ENCODE results near the gene CCDC63.

The CCDC63 gene

DNA sequence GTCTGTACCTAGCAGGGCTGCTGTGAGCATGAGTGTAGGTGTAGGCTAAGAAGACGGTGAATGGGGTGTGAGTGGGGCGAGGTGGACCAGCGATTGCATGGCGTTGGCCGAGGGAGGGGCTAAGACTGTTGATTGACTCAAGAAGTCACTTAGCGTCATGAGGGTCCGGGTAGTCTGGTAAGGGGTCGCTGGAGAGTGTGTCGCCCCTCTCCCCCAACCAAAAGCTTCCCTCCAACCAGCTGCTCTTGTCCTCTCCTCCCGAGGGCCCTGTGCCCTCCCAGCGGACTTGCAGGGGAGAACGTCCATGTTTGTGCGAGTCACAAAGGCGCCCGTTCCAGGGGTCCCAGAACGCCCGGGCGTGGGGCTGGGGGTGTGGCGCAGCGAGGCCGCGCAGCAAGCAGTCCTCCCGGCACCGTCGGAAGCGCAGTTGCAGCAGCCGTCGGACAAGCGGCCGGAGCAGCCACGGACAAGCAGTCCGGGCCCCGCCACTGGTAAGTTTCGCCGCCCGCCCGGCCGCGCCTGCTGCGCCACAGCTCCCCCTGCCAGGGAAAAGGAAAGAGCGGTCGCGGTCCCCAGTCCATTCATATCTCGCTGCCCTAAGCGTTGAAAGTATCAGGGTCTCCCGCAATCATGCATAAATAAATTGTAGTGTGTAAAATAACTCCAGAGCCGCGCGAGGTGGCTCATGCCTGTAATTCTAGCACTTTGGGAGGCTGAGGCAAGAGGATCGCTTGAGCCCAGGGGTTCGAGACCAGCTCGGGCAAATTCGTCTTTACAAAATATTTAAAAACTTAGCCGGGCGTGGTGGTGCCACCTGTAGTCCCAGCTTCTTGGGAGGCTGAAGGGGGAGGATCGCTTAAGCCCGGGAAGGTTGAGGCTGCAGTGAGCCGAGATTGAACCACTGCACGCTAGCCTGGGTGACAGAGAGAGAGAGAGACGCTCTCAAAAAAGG is at the start of gene CCDC63:
Gene CCDC63, plus strand, starts transcription at position 373 of the 952 bp plus-strand sequence. CDS start 5,968 bp downstream, outside the sequence.
- no peak within 1 kb of the TSS for H3K27ac ChIP-seq (ENCODE audit: poor library complexity, severe bottlenecking)
- H3K9me3 ChIP-seq (ENCODE audit: severe bottlenecking): no peaks in the 10 kb centered on the region
- no peaks in the 10 kb centered on the region for H3K36me3 ChIP-seq (ENCODE audit: low read depth)
- TF ChIP-seq, protein P1, sequence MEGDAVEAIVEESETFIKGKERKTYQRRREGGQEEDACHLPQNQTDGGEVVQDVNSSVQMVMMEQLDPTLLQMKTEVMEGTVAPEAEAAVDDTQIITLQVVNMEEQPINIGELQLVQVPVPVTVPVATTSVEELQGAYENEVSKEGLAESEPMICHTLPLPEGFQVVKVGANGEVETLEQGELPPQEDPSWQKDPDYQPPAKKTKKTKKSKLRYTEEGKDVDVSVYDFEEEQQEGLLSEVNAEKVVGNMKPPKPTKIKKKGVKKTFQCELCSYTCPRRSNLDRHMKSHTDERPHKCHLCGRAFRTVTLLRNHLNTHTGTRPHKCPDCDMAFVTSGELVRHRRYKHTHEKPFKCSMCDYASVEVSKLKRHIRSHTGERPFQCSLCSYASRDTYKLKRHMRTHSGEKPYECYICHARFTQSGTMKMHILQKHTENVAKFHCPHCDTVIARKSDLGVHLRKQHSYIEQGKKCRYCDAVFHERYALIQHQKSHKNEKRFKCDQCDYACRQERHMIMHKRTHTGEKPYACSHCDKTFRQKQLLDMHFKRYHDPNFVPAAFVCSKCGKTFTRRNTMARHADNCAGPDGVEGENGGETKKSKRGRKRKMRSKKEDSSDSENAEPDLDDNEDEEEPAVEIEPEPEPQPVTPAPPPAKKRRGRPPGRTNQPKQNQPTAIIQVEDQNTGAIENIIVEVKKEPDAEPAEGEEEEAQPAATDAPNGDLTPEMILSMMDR (IDR thresholded peaks at IDR 0.05; ENCODE audit: poor library complexity, severe bottlenecking): peak; percentile 58
- no peaks in the 10 kb centered on the region for H3K27me3 ChIP-seq (ENCODE audit: insufficient read depth, poor library complexity, severe bottlenecking)
- peak; percentile 57 for ATAC-seq (ENCODE audit: low read depth)
- peaks cover 5% of the 10 kb centered on the region for H3K4me1 ChIP-seq (ENCODE audit: insufficient read depth, poor library complexity, severe bottlenecking)
- peak within 1 kb of the TSS; percentile 14 for H3K4me3 ChIP-seq (ENCODE audit: severe bottlenecking)
- DNase-seq (ENCODE audit: low spot score): no peak

DNA sequence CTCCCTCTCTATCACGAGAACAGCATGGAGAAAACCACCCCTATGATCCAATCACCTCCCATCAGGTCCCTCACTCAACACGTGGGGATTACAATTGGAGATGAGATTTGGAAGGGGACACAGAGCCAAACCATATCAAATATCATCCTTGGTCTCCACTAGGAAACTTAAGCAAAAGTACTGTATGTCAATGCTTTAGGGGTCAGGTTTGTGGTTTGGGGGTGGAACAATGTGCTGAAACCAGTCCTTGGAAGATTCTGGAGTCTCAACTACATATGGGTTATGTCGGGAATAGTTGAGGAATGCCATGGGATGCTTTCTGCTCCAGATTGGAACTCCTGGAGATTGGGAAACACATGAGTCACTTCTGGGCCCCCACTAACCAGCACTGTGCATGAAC is 48.3 kb upstream of the CCDC63 start:
- Histone ChIP-seq H3K4me1 (ENCODE audit: insufficient read depth, poor library complexity, severe bottlenecking) (no peaks in the 10 kb centered on the region), H3K4me3 (ENCODE audit: severe bottlenecking) (no peak overlapping the region), H3K9me3 (ENCODE audit: severe bottlenecking) (no peaks in the 10 kb centered on the region), H3K27ac (ENCODE audit: poor library complexity, severe bottlenecking) (no peak overlapping the region), H3K36me3 (ENCODE audit: low read depth) (no peaks in the 10 kb centered on the region), H3K27me3 (ENCODE audit: insufficient read depth, poor library complexity, severe bottlenecking) (no peaks in the 10 kb centered on the region)
- DNase-seq (ENCODE audit: low spot score) (no peak), ATAC-seq (ENCODE audit: low read depth) (no peak)
- TF ChIP-seq, protein P1 (IDR thresholded peaks at IDR 0.05; ENCODE audit: poor library complexity, severe bottlenecking): no peak

DNA sequence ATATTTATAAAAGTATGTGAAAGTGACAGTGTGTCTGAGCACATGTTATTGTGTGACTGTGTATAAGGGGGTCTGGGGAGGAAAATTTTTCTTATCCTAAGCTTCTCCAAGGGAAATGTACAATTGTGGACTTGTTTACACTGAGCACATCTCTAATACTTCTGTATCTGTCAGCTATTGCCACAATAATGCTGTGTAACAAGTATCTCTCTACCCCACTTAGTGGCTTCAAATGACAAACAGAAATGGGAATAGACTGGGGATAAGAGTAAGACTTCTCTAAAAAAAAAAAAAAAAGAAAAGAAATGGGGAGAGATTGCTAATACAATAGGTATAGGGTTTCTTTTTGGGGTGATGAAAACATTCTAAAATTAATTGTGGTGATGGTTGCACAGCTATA is 44.3 kb upstream of the CCDC63 start:
- H3K9me3 ChIP-seq (ENCODE audit: severe bottlenecking): no peaks in the 10 kb centered on the region
- TF ChIP-seq, protein P1 (IDR thresholded peaks at IDR 0.05; ENCODE audit: poor library complexity, severe bottlenecking): no peak
- no peak for ATAC-seq (ENCODE audit: low read depth)
- H3K27ac ChIP-seq (ENCODE audit: poor library complexity, severe bottlenecking): no peak overlapping the region
- no peak for DNase-seq (ENCODE audit: low spot score)
- H3K36me3 ChIP-seq (ENCODE audit: low read depth): no peaks in the 10 kb centered on the region
- H3K4me3 ChIP-seq (ENCODE audit: severe bottlenecking): no peak overlapping the region
- H3K27me3 ChIP-seq (ENCODE audit: insufficient read depth, poor library complexity, severe bottlenecking): no peaks in the 10 kb centered on the region
- no peaks in the 10 kb centered on the region for H3K4me1 ChIP-seq (ENCODE audit: insufficient read depth, poor library complexity, severe bottlenecking)

DNA sequence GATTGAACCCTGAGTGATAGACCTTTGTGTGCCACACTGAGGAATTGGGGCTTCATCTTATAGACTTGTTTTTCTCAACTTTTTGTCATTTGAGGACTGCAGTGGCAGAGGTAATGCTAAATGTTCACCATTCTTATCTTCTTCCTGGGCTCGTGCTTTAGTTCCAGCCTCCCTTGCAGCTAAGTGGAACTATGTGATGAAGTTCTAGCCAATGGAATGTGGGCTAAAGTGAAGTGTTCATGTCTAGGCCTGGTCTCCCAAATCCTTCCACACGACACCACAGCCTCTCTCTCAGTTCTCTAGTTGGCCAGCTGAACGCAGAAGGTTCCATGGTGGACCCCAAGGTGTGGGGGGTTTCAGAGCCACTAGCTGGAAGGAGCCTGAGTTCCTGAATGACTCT is 42.4 kb upstream of the CCDC63 start:
- no peaks in the 10 kb centered on the region for H3K4me1 ChIP-seq (ENCODE audit: insufficient read depth, poor library complexity, severe bottlenecking)
- DNase-seq (ENCODE audit: low spot score) (no peak), ATAC-seq (ENCODE audit: low read depth) (no peak)
- no peaks in the 10 kb centered on the region for H3K27me3 ChIP-seq (ENCODE audit: insufficient read depth, poor library complexity, severe bottlenecking)
- H3K36me3 ChIP-seq (ENCODE audit: low read depth): no peaks in the 10 kb centered on the region
- TF ChIP-seq, protein P1 (IDR thresholded peaks at IDR 0.05; ENCODE audit: poor library complexity, severe bottlenecking): no peak
- H3K27ac ChIP-seq (ENCODE audit: poor library complexity, severe bottlenecking): no peak overlapping the region
- no peaks in the 10 kb centered on the region for H3K9me3 ChIP-seq (ENCODE audit: severe bottlenecking)
- no peak overlapping the region for H3K4me3 ChIP-seq (ENCODE audit: severe bottlenecking)

DNA sequence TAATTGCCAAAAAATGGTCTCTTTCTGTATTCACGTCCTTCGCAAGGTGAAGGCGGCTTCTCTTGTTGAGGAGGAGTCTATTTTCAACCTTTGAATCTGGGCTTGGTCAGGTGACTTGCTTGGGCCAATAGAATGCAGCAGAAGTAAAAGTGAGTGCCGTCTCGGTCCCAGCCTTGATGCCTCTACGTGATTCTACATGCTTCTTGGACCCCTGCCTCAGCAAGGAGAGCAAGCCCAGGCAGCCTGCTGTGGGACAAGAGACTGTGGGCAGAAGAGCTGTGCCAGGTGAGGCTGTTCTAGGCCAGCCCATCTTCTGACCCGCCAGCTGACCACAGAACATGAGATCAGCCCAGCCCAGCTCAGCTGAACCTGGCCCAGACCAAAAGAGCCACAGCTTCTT is 39.1 kb upstream of the CCDC63 start:
- Histone ChIP-seq H3K4me1 (ENCODE audit: insufficient read depth, poor library complexity, severe bottlenecking) (no peaks in the 10 kb centered on the region), H3K27ac (ENCODE audit: poor library complexity, severe bottlenecking) (no peak overlapping the region), H3K36me3 (ENCODE audit: low read depth) (no peaks in the 10 kb centered on the region), H3K4me3 (ENCODE audit: severe bottlenecking) (no peak overlapping the region), H3K9me3 (ENCODE audit: severe bottlenecking) (no peaks in the 10 kb centered on the region), H3K27me3 (ENCODE audit: insufficient read depth, poor library complexity, severe bottlenecking) (no peaks in the 10 kb centered on the region)
- TF ChIP-seq, protein P1 (IDR thresholded peaks at IDR 0.05; ENCODE audit: poor library complexity, severe bottlenecking): no peak
- peak; percentile 27; the same call in 1 of the 3 replicates for ATAC-seq (ENCODE audit: low read depth)
- no peak for DNase-seq (ENCODE audit: low spot score)

Measured in RWPE2 (cell line).